Jurkat, Clone E6-1 (cell line): ENCODE results near the gene SPEG.

ENCODE experiments used
- DNase-seq: peaks from one replicate; pipeline ENCODE4 v3.0.0-alpha.2; 2011; ENCODE audit warnings: low read depth, low spot score
- H3K4me3 ChIP-seq: 2 replicates; pipeline ENCODE4 v1.5.1; 2011; ENCODE audit warnings: mild to moderate bottlenecking, low read length, control low read depth, moderate library complexity

Gene SPEG

DNA sequence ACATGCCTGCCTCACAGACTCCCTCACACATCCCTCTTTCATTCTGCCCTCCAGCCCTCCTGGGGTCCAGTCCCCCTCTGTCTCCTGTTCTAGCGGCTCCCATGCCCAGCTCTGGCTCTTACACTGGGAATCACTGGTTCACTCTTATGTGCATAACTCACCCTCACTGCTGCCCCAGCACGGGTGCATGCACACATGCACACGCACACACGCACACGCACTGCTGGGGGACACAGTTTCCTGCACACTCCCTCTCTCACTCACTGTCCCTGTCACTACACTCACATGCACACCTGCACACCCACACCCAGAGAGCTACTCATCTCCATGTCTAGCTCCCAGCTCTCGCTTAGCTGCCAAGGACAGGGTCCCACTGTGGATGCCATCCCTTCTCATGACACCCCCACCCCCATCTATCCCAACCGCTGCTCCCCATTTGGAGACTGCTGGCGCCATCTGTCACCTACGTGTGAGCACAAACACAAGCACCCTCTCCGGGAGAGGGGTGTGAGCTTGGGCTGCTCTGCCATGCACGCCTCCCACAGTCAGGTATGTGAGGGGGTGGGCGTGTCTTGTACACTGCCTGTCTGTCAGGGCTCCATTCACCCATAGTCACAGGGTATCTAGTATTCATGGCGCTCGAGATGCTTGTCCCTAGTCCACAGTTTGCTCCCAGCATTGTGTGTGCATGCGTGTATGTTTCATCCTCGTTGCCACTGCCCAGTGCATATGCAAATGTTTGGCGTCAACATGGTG lies 81.4 kb downstream of the SPEG start:
- DNase-seq = no peak
- H3K4me3 ChIP-seq = no peak overlapping the region

DNA sequence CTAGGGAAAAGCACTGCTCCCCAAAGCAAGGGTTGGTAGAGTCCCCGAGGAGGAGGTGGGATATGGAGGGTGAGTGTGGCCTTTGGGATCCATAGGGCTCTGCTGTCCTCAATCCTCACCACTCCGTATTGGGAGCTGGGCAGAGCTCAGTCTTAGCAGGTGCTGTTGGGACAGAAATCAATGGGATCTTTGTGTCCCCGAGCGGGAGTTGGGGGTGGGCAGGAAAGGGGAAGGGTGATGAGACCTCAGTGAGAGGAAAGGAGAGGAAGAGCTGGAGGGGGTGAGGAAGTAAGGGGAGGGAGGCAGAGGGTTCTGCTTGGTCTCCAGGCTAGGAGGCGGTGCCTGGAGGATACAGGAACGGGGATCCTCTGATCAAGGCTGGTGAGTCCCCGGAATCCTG lies 82.2 kb downstream of the SPEG start:
- no peak for DNase-seq
- no peak overlapping the region for H3K4me3 ChIP-seq

DNA sequence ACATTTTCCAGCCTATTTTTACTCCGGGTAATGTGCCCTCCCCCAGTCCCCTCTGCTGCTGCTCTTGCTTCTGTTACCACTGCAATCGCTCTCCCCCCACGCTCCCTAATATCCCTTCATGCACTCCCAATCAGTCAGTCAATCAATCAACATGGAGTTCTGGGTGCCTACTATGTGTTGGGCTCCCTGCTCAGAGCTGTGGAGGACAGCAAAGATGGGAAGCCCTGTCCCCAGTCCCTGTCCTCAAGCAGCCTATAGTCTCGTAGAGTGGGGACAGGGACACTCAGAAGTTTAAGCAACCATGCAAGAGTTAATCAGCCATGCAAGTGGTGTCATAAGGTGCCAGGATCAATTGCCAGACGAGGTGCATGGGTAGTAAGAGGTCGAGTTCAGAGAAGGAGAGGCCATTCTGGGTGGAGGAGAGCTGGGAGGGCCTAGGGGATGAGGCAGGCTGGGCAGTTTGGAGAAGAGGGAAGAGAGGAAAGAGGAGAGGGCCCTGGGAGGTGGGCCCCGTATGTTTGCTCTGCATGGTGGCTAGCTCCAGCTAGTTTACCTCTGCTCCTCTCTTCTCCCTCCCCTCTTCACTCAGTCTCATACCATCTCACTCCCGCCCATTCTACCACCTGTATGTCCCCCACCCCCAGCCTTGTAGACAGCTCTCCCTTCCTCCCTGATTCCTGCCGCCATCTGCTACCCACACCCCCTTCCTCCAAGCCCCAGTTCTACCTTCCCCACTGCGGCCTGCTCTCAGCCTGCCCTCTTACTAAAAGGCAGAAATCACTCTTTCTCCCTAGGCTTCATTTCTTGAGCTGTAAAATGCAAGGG lies 83.5 kb downstream of the SPEG start:
- DNase-seq = no peak
- no peak overlapping the region for H3K4me3 ChIP-seq

DNA sequence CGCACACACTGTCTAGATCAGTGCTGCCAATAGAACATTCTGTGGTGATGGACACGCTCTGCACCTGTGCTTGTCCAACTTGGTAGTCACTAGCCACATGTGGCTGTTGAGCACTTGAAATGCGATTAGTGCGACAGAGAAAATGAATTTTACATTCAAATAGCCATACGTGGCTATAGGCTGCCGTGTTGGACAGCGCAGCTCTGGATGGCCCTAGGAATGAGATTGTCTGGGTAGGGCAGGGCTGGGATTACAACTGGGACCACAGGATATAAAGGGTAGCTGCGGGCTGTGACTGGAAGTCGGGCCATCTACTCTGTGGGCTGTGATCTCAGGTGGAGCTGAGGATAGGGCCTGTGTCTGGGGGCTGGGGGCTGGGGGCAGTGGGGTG lies 84.9 kb downstream of the SPEG start:
- H3K4me3 ChIP-seq = no peak overlapping the region
- no peak for DNase-seq

DNA sequence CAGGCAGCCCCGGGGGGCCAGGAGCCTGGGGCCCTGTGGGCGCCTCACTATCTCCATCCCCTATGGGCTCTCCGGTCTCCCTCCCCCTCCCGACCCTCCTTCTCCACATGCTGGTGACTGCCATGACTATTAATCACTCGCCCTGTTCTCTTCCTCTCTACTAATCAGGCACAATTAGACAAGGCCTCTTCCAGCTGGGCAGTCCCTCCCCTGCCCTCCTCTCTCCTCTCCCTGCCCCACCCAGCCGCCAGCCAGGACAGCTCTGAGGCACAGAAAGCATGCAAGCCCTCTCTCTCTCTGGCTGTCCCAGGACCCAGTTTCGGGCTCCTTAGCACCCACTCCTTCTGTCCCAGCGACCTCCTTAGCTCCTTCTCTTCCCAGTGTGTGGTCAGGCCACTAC lies 85.4 kb downstream of the SPEG start:
- H3K4me3 ChIP-seq = no peak overlapping the region
- DNase-seq = no peak

DNA sequence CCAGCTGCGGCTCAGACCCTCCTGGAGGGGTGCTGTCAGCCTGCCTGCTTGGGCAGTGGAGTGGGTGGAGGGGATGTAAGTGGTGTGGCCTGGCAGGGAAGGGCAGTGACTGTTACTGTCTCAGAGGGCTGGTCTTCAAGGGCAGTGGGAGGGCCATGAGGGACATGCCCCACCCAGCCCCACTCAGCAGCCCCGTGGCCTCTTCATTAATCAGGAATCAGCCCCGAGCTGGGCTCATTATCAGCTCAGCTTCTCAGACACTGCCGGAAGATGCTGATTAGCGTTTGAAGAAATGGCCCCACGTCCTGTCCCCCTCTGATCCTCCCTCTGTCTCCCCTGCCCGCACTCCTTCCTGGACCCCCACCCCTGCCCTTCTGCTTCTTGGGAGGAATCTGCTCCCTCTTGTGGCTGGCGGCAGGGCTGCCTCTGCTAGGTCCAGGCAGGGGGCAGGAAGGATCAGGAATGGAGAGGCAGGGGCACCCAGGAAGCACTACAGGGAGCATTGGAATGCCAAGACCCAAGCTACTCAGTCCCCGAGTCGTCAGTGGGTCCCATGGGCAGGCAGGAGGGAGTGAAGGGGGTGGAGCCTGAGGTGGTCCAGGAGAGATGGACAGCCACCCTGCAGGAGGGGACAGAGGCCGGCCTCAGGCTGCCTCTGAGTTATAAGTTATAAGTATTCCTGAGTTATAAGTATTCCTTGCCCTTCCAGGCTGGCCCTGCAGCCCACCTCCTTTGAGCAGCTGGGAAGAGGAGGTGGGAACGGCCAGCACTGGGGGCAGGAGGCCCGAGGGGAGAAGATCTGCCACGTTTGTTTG lies 86.6 kb downstream of the SPEG start:
- peak; percentile 37 for DNase-seq
- no peak overlapping the region; the same call in 1 of the 2 replicates for H3K4me3 ChIP-seq

DNA sequence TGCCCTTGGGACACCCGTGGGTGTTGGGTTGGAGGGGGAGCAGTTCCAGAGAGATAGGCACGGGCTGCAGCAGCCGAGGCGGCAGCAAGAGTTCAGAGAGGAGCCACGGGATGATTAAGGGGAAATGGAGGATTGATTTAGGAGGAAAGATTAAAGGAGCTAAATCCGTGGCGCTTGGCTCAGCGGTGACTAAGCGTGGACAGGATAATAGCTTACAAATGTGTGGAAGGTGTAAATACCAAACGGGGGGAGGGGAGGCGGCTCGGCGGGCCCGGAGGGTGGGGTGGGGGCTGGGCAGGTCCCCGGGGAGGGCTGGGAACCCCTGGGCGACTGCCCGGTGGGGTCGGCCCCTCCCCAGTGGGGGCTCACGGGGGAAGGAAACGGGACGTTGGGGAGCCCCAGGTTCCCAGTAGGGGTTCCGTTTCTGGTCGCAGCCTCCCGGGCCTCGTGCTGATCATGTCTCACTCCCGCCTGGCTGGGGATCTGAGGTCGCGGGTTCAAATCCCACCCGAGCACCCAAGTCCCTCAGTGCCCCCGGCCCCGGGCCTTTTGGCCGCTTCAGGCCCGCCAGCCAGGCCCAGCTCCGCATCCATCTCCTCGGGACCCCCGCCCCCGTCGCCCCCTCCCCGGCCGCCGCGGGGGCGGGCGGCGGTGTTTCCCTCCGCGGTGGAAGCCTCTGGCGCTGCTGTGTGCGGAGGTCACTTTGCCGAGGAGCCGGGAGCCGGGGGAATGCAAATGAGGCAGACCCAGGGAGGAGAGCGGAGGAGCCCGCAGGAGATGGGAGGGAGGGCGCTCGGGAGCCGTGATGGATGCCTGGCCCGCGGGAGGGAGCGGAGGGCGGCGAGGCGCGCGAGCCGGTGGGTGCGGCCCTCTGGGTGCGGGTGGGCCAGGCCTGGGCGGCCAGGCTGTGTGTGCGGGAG lies 87.7 kb downstream of the SPEG start:
- no peak overlapping the region for H3K4me3 ChIP-seq
- DNase-seq = no peak

DNA sequence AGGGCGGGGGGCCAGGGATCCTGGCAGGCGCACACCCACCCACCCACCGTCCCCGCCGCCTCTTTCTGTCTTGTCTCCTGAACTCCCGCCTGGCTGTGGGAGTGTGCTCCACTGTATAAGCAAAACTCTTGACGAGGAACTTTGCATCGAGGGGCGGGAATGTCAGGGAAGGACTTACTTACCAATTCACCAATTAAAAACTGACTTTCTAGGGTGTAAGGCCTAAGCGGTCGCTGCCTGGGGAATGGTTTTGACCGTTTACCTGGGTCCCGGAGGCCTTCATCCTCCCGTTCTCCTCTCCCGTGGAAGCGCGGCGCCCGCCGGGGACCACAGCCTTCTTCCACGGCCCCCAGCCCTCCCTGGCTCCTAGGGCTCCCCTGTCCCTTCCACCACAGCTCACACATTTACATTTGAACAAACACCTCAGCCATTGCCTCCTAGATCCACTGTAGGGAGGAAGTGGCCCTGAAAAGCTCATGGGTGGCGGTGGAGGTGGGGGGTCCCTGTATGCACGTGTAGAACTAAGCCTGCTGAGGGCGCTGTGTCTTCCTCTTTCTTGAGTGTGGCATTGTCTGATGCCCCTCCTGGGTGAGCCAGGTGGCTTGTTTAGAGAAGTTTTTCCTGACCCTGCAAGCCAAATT lies 88.5 kb downstream of the SPEG start:
- H3K4me3 ChIP-seq = no peak overlapping the region
- no peak for DNase-seq

DNA sequence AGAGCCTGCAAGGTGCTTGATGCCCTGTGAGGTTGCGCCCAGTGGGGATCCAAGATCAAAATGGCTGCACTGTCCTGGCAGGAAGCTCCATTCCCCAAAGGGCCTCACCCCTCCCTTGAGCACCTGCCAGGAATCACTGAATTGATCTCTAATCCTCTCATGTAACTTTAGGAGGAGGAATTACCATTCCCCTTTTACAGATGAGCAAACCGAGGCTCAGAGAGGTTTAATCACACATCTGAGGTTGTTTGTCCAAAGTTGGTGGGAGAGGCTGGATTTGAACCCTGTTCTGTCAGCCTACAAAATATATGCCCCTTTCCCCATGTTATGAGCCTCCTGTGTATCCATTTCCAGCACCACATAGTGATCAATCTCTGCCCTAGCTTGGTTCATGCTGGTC lies 90.2 kb downstream of the SPEG start:
- DNase-seq = no peak
- H3K4me3 ChIP-seq = no peak overlapping the region

DNA sequence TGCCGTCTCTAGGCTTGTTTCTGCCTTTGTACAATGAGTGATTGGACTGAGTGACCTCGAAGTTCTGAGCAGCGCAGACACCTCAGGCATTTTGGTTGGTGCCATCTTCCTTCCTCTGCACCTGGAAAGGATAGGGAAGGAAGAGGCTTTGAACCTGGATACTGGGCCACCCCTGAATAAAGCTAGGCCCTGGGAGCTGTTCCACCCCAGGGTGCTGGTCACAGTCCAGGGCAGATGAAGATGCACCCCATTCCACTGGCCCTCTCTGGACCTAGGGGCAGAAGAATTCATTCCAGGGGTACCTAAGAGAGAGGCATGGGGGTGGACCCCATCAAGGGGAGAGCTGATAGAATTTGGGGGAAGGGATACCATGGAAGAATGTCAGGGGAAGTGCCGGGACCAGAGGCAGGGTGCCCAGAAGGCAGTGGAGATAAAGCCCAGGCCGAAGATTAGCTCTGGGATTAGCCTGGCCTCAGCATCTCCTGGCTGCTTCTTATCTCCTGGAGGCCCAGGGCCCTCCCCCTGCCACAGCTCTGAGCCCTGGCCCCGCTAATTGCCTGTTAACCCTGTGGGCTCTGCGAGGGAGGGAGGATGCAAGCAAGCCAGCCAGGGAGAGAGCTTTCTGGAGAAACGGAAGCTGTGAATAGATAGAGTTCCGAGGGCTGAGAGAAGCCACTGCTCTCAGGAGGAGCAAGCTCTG lies 91.0 kb downstream of the SPEG start:
- no peak for DNase-seq
- no peak overlapping the region for H3K4me3 ChIP-seq

DNA sequence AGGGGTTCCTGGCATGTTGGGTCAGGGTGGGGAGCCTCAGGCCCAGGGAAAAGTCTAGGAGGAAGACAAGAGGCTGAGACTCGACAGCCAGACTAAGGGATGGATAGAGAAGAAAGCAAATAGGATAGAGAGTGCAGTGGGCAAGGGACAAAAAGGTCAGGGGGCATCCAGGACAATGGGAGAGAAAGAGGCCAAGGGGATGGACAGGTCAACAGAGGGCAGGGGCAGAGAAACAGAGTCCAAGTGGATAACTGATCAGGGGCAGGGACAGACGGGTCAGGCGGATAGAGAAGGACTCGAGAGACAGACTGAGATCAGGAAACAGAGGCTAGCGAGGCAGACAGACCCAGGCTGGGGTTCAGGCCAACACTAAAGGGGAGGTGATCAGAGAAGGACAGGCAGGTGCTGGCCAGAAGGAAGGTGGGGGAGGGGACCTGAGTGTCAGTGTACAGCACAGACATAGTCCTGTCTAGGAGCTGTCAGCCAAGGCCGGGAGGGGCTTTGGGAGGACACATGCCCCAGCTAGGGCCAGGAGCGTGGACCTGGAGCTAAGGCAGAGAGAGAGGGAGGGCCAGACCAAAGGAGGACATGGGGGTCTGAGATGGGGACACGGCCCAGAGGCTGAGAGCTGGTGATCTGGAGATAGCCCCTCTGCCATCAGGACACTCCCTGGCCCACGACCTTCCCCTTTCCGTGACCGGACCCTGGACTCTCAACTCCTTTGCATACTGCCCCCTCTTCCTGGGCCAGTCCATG lies 91.9 kb downstream of the SPEG start:
- H3K4me3 ChIP-seq = no peak overlapping the region
- DNase-seq = no peak

DNA sequence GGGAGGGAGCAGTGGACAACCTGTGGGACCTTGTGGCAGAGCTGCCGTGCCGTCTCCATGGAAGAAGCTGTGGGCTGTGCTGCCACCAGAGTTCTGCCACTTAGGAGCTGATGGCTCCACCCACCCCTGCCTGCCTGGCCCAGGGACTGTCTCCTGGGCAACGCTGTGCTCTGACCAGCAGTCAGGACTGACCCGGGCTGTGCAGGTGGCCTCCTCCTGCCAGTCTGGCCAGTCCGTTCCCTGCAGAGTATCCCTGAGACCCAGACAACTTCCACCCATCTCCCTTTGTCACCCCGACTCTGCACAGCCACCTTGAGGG lies 92.4 kb downstream of the SPEG start:
- no peak for DNase-seq
- H3K4me3 ChIP-seq = no peak overlapping the region

DNA sequence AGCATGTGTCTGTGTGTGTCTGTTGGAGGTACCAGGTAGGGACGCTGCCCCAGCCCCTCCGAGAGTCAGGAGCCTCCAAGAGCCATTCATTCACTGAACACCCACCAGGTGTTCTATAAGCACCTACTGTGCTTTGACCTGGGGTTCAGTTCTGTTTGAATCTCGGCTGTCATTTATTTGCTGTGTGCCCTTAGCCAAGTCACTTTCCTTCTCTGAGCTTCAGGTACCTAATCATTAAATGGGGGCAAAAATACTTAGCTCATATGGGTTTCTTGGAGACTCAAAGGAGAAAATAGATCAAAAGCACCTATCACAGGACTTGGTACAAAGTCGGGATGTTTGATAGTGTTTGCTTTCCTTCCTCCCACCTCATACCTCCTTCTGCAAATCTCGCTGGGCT lies 92.8 kb downstream of the SPEG start:
- no peak for DNase-seq
- H3K4me3 ChIP-seq = no peak overlapping the region

DNA sequence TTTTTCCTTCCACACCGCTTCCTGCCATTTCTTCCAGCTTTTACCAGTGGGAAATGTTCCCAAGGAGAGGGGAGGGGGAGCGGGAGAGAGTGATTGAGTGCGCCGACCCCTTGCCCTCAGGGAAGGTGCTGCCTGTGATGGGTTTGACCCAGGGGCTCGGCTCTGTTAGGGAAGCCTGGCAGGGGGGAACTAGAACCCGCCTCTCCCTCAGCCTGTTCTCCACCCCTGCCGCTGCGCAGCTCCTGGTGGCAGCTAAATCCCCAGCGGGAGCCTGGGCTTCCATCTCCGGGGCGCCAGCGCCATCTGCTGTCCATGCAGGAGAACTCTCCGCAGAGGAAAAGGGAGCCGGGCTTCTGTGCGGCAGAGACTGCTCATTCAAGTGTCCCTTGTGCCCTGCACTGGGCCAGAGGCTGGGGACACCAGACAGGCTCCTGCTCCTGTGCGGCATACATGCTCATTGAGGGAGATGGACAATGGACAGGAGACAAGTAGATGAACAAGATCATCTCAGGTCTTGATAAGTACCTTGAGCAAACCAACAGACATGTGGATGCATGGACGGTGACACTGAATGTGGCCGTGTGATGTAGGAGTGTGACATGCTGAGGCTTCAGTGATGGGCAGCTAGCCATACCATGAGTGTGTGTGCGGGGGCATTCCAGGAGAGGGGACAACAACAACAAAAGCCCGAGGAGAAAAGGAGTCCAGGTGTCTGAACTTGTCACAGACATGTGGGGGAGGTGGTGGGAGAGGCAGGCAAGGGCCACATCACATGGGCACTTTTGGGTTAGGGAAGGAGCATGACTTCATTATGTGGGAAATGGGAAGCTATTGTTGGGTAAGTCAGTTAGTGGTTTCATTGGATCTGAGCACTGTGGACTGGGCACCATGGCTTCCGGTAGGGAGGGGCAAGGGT lies 95.7 kb downstream of the SPEG start:
- peak; percentile 71 for DNase-seq
- H3K4me3 ChIP-seq = no peak overlapping the region

DNA sequence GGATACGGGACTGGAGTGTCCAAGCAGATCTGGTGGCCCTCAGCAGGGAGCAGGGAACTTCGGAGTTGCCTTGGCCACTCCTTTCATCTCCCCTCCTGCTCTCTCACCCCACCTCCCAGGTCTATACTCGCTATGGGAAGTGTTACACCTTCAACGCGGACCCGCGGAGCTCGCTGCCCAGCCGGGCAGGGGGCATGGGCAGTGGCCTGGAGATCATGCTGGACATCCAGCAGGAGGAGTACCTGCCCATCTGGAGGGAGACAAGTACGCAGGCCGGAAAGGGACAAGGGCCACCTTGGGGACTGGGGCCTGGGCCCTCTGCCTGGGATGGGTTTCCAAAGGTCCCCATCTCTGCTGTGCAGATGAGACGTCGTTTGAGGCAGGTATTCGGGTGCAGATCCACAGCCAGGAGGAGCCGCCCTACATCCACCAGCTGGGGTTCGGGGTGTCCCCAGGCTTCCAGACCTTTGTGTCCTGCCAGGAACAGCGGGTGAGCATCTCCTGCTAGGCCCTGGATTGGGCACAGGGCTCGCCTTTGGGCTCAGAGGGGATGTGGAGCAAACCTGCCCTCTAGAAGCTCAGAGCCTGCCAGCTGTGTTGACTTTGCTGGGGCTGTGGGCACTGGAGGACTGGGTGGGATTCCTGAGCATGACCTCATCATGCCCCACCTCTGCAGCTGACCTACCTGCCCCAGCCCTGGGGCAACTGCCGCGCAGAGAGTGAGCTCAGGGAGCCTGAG lies 97.2 kb downstream of the SPEG start:
- H3K4me3 ChIP-seq = no peak overlapping the region
- no peak for DNase-seq

DNA sequence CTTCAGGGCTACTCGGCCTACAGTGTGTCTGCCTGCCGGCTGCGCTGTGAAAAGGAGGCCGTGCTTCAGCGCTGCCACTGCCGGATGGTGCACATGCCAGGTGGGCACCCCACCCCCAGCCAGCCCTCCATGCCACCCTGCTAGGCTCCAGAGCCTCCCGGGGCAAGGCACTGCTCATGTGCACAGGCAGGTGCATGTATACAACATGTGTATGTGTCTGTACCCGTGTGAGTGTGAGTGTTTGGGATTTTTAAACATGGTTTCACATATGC lies 97.7 kb downstream of the SPEG start:
- DNase-seq = no peak
- no peak overlapping the region for H3K4me3 ChIP-seq
